ENCODE data around the gene KCNK4.

Gene KCNK4

GRCh38 chr11:64269540-64270220 lies 21.4 kb upstream of the KCNK4 start:
- peak; percentile 97 for DNase-seq

GRCh38 chr11:64275031-64275800 lies 15.9 kb upstream of the KCNK4 start:
- DNase-seq = no peak

- no peak for DNase-seq
Measured at GRCh38 chr11:64275841-64276240, 15.3 kb upstream of the KCNK4 start.

- no peak for DNase-seq
Measured at GRCh38 chr11:64276653-64277431, 14.3 kb upstream of the KCNK4 start.

- no peak for DNase-seq
Measured at GRCh38 chr11:64278576-64279190, 12.4 kb upstream of the KCNK4 start.

- DNase-seq = no peak
Measured at GRCh38 chr11:64281957-64282770, 8.9 kb upstream of the KCNK4 start.

- DNase-seq = no peak
Measured at GRCh38 chr11:64283092-64283491, 8.0 kb upstream of the KCNK4 start.

GRCh38 chr11:64284048-64284961 lies 6.8 kb upstream of the KCNK4 start, which contains the start of gene BAD:
Gene BAD (minus strand): TSS chr11:64284665. CDS start chr11:64284368, 297 bp downstream.
- DNase-seq = peak; percentile 89 to 91

- DNase-seq = peak; percentile 88 to 90
Measured at GRCh38 chr11:64284962-64285884, 5.9 kb upstream of the KCNK4 start, which contains the start of gene GPR137. Gene GPR137 (plus strand): TSS chr11:64285848. CDS start chr11:64286525, 677 bp downstream.

- no peak for DNase-seq
Measured at GRCh38 chr11:64285885-64286800, 5.0 kb upstream of the KCNK4 start.

- no peak for DNase-seq
Measured at GRCh38 chr11:64286801-64287159, 4.3 kb upstream of the KCNK4 start.

GRCh38 chr11:64287676-64288352 lies 3.3 kb upstream of the KCNK4 start:
- DNase-seq = no peak

- DNase-seq = no peak
Measured at GRCh38 chr11:64288353-64288750, 2.8 kb upstream of the KCNK4 start.

GRCh38 chr11:64289002-64289564 lies 2.0 kb upstream of the KCNK4 start:
- DNase-seq = no peak

- DNase-seq = no peak
Measured at GRCh38 chr11:64290352-64291261, 495 bp upstream of the KCNK4 start.

- DNase-seq = peak in 1 of 2 experiments; percentile 13
Measured at GRCh38 chr11:64291752-64292459, 804 bp downstream of the KCNK4 start.

All from stimulated activated CD4-positive, alpha-beta T cell treated with anti-CD3 and anti-CD28 coated beads, Interleukin-4, amount 100 ng/mL, for 4 hours (primary cell).